A549 (cell line): ENCODE data around the gene MED17.

Experiments used
- CEBPB ChIP-seq, 2 experiments: fragments of >200 bp in 1 of 2; sonication (Bioruptor Twin) in 1 of 2; formaldehyde crosslinking in 1 of 2; IDR thresholded peaks; 2 replicates each; pipeline ENCODE4 v1.6.1; 2012 to 2016
- CHD2 ChIP-seq: fragments of 150-350 bp; IDR thresholded peaks from 2 replicates; pipeline ENCODE4 v1.6.1; 2014; ENCODE audit warnings: low read length; ENCODE audit not compliant: partially characterized antibody
- EP300 ChIP-seq, 2 experiments: fragments of >200 bp; sonication (Bioruptor Twin); formaldehyde crosslinking; IDR thresholded peaks; 2 replicates in 1 of 2; 3 replicates in 1 of 2; pipeline ENCODE4 v1.6.1; 2016 to 2017
- ESRRA ChIP-seq: fragments of 150-350 bp; IDR thresholded peaks from 2 replicates; pipeline ENCODE4 v1.6.1; 2014; ENCODE audit warnings: mild to moderate bottlenecking, low read length, borderline replicate concordance
- TF ChIP-seq, protein P1 (sequence below): fragments of >200 bp; sonication (Bioruptor Twin); formaldehyde crosslinking; IDR thresholded peaks from 3 replicates; pipeline ENCODE4 v1.5.1; 2016

DNA sequence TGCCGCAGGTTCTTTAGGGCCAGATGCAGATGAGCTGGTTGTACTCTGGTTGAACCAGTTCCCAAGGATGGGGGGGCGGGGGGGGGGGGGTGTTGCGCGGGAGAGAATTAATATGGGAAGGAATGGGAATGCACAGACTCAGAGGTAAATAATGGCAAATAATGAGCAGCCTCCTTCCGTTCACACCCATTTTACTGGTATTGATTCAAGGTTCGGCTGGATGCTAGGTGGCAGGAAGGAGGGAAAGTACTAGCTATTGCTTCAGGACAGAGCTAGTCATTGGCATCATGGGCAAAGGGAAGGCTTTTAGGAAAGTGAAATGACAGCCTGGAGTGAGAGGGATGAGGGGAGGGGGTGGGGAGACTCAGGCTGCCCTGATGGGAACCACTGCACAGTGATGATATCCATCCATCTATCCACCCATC lies 66.5 kb downstream of the MED17 start, which contains the start of gene VSTM5:
- TF ChIP-seq, protein P1, sequence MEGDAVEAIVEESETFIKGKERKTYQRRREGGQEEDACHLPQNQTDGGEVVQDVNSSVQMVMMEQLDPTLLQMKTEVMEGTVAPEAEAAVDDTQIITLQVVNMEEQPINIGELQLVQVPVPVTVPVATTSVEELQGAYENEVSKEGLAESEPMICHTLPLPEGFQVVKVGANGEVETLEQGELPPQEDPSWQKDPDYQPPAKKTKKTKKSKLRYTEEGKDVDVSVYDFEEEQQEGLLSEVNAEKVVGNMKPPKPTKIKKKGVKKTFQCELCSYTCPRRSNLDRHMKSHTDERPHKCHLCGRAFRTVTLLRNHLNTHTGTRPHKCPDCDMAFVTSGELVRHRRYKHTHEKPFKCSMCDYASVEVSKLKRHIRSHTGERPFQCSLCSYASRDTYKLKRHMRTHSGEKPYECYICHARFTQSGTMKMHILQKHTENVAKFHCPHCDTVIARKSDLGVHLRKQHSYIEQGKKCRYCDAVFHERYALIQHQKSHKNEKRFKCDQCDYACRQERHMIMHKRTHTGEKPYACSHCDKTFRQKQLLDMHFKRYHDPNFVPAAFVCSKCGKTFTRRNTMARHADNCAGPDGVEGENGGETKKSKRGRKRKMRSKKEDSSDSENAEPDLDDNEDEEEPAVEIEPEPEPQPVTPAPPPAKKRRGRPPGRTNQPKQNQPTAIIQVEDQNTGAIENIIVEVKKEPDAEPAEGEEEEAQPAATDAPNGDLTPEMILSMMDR = no peak
- TF ChIP-seq ESRRA (no peak), CEBPB (IDR thresholded peaks at IDR 0.05) (no peak), EP300 (IDR thresholded peaks at IDR 0.05) (no peak), CHD2 (no peak)
